GM19351 (cell line): ENCODE measurements around the gene TMEM95.

Experiments
- ATAC-seq: cut with Tn5 transposase; IDR thresholded peaks from one replicate; pipeline ENCODE4 v1.9.1; 2021; ENCODE audit warnings: mild to moderate bottlenecking, moderate library complexity; ENCODE audit not compliant: unreplicated experiment

TMEM95 gene

GRCh38 chr17:7374353-7374752 lies 19.4 kb downstream of the TMEM95 start:
- ATAC-seq, result no peak

GRCh38 chr17:7379134-7379533 lies 24.2 kb downstream of the TMEM95 start:
- no peak for ATAC-seq

GRCh38 chr17:7380321-7380720 lies 25.4 kb downstream of the TMEM95 start:
- ATAC-seq, result no peak

- no peak for ATAC-seq
These were observed 26.1 kb downstream of the TMEM95 start, which contains the start of gene TNK1 for GRCh38 chr17:7380855-7381683. TSS of gene TNK1 (plus strand) at chr17:7381089. CDS start at chr17:7382927, 1,838 bp downstream.

- ATAC-seq, result no peak
These were observed 27.9 kb downstream of the TMEM95 start for GRCh38 chr17:7382901-7383300.

- ATAC-seq, result no peak
These were observed 28.4 kb downstream of the TMEM95 start for GRCh38 chr17:7383371-7383741.

- no peak for ATAC-seq
These were observed 29.0 kb downstream of the TMEM95 start for GRCh38 chr17:7383742-7384488.

GRCh38 chr17:7384489-7385081 lies 29.6 kb downstream of the TMEM95 start:
- ATAC-seq, result no peak

GRCh38 chr17:7388856-7389255 lies 33.9 kb downstream of the TMEM95 start:
- no peak for ATAC-seq

GRCh38 chr17:7389924-7390910 lies 35.3 kb downstream of the TMEM95 start:
- ATAC-seq, result no peak

GRCh38 chr17:7391307-7391706 lies 36.4 kb downstream of the TMEM95 start:
- no peak for ATAC-seq

- no peak for ATAC-seq
These were observed 38.0 kb downstream of the TMEM95 start for GRCh38 chr17:7392696-7393612.

- peak; percentile 52 for ATAC-seq
These were observed 38.9 kb downstream of the TMEM95 start for GRCh38 chr17:7393613-7394451.

- peak; percentile 70 for ATAC-seq
These were observed 39.7 kb downstream of the TMEM95 start, which contains the start of gene PLSCR3 for GRCh38 chr17:7394452-7395191. TSS of gene PLSCR3 (minus strand) at chr17:7394525. CDS start at chr17:7394110, 415 bp downstream.

- ATAC-seq, result no peak
These were observed 41.2 kb downstream of the TMEM95 start for GRCh38 chr17:7396147-7396546.

GRCh38 chr17:7398612-7399011 lies 43.7 kb downstream of the TMEM95 start:
- no peak for ATAC-seq

- no peak for ATAC-seq
These were observed 48.2 kb downstream of the TMEM95 start for GRCh38 chr17:7403043-7403726.
